Measurements from ENCODE around the gene PTPRK.

PTPRK gene

GRCh38 chr6:127924031-127924430 is 596.4 kb downstream of the PTPRK start:
- no peak overlapping the region for H3K27ac Mint-ChIP-seq
- no peak overlapping the region for H3K4me3 Mint-ChIP-seq
- H3K36me3 Mint-ChIP-seq (ENCODE audit: low read depth) = no peaks in the 10 kb centered on the region
- no peaks in the 10 kb centered on the region for H3K4me1 Mint-ChIP-seq
- TF ChIP-seq CTCF (IDR thresholded peaks at IDR 0.05; ENCODE audit: unreplicated experiment in 3 of 3) = no peak
- H3K27me3 Mint-ChIP-seq (ENCODE audit: low read depth) = no peaks in the 10 kb centered on the region
- H3K9me3 Mint-ChIP-seq = peaks cover 32% of the 10 kb centered on the region

DNA sequence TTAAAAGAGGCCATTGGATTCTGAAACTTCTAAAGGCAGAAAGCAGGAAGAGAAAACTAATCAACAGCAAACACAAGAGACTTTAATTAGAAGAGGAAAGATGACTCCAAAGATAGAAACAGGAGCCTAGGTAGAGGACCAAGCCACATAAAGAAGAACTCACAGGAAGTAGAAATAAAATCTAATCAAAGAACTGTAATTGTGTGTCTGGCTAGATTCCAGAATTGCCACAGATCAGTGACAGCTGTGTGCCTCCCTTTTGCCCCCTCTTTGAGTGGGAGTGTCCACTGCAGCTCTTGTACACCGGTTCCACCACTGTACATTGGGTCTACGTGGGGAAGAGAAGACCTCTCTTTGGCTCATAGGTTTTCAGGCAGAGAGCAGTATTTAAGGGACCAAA is 597.3 kb downstream of the PTPRK start:
- Mint-ChIP-seq H3K9me3 (peaks cover 26% of the 10 kb centered on the region), H3K27ac (no peak overlapping the region), H3K4me1 (no peaks in the 10 kb centered on the region), H3K4me3 (no peak overlapping the region), H3K36me3 (ENCODE audit: low read depth) (no peaks in the 10 kb centered on the region), H3K27me3 (ENCODE audit: low read depth) (no peaks in the 10 kb centered on the region)
- TF ChIP-seq CTCF (IDR thresholded peaks at IDR 0.05; ENCODE audit: unreplicated experiment in 3 of 3) = no peak

- Mint-ChIP-seq H3K4me3 (no peak overlapping the region), H3K4me1 (no peaks in the 10 kb centered on the region), H3K36me3 (ENCODE audit: low read depth) (no peaks in the 10 kb centered on the region), H3K27ac (no peak overlapping the region), H3K9me3 (peaks cover 20% of the 10 kb centered on the region), H3K27me3 (ENCODE audit: low read depth) (no peaks in the 10 kb centered on the region)
- TF ChIP-seq CTCF (IDR thresholded peaks at IDR 0.05; ENCODE audit: unreplicated experiment in 3 of 3) = no peak
Measured at GRCh38 chr6:127921982-127922381, 598.4 kb downstream of the PTPRK start.

DNA sequence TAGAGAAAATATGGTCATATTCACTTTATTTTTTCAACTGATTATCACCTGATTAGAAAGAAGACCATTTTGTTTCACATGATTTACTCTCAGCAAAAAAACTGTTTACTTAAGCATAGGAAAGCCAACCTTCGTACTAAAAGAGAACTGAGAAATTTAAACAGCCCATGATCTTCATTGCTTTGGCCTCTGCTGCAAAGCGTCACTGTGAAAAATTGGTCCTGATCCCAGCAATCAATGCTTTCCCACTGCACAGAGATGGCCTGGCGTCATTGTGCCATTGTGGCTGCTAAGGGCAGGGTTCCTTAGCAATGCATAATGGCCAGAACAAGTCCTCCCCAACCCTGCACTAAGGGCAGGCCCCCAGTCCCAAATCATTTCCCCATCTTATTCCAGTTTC is 599.6 kb downstream of the PTPRK start:
- Mint-ChIP-seq H3K36me3 (ENCODE audit: low read depth) (no peaks in the 10 kb centered on the region), H3K27ac (no peak overlapping the region), H3K4me1 (no peaks in the 10 kb centered on the region), H3K27me3 (ENCODE audit: low read depth) (no peaks in the 10 kb centered on the region), H3K4me3 (no peak overlapping the region), H3K9me3 (peaks cover 16% of the 10 kb centered on the region)
- TF ChIP-seq CTCF (IDR thresholded peaks at IDR 0.05; ENCODE audit: unreplicated experiment in 3 of 3) = no peak

Measured in nephron (organoid).